Sigmoid colon (tissue), 7 donors: ENCODE results near the gene CNTD1. TPM values are rescaled to one million over a fixed set of nuclear protein-coding genes. Genes with fewer than 3 reads are reported as not detected.

Source experiments
- DNase-seq: peaks from one replicate; pipeline ENCODE4 v3.0.0-alpha.2; 2019
- H3K27ac ChIP-seq, 4 donors: fragments of 200-600 bp; sonication (generic); one replicate each; pipeline ENCODE4 v1.5.1; 2016 to 2019; ENCODE audit warnings: mild to moderate bottlenecking in 1 of 4
- H3K27me3 ChIP-seq, 3 donors: fragments of 200-600 bp; sonication (generic); one replicate each; pipeline ENCODE4 v1.5.1; 2019; ENCODE audit warnings: mild to moderate bottlenecking in 1 of 3
- H3K36me3 ChIP-seq, 4 donors: fragments of 200-600 bp; sonication (generic); one replicate each; pipeline ENCODE4 v1.5.1; 2016 to 2019
- H3K4me1 ChIP-seq, 4 donors: fragments of 200-600 bp; sonication (generic); one replicate each; pipeline ENCODE4 v1.5.1; 2017 to 2019
- H3K4me3 ChIP-seq, 4 donors: fragments of 200-600 bp; sonication (generic); one replicate each; pipeline ENCODE4 v1.5.1; 2017 to 2019; ENCODE audit warnings: mild to moderate bottlenecking in 2 of 4, moderate library complexity in 1 of 4
- H3K9me3 ChIP-seq, 4 donors: fragments of 200-600 bp in 3 of 4; sonication (generic) in 3 of 4; one replicate each; pipeline versions ENCODE4 v1.5.1 to v1.6.1; 2013 to 2019
- EP300 ChIP-seq, 4 donors: sonication (generic); formaldehyde crosslinking; IDR thresholded peaks; one replicate each; pipeline ENCODE4 v1.6.1; 2017; ENCODE audit warnings: antibody characterized with exemption in 4 of 4
- POLR2A ChIP-seq, 2 donors: fragments of 450-650 bp; IDR thresholded peaks; one replicate each; pipeline ENCODE4 v1.6.1; 2016; ENCODE audit warnings: antibody characterized with exemption in 2 of 2, mild to moderate bottlenecking in 2 of 2, moderate library complexity in 2 of 2
- POLR2AphosphoS5 ChIP-seq, 4 donors: sonication (generic); formaldehyde crosslinking; IDR thresholded peaks; one replicate each; pipeline ENCODE4 v1.6.1; 2017; ENCODE audit warnings: antibody characterized with exemption in 4 of 4
- WGBS, 2 donors: extraction: QIAGEN DNeasy Blood & Tissue Kit; methylation state at CpG; one replicate each; pipeline ENCODE4 v1.1.7; 2013; 5-methylcytosine and 5-hydroxymethylcytosine counted together
- intact Hi-C: fragments of 100-400 bp; cut with DNase I; formaldehyde crosslinking; loops from one replicate; pipeline ENCODE4 v1.15.1; 2023
- polyA plus RNA-seq, 3 donors: library from polyadenylated mRNA; stranded (reverse); fragments of 200-250 nt; gene quantifications; one replicate each; pipeline ENCODE4 v1.2.3, GENCODE V29; 2013
- total RNA-seq, 4 donors: library from RNA; depleted of rRNA; stranded (reverse); fragments of >200 nt; gene quantifications; one replicate each; pipeline ENCODE4 v1.1.0, GENCODE V29; 2016
- TF ChIP-seq, protein P1 (sequence below), 4 experiments: fragments of 450-650 bp in 3 of 4; fragments of 200-600 bp in 1 of 4; IDR thresholded peaks; one replicate each; pipeline ENCODE4 v1.5.1; 2016 to 2019; ENCODE audit warnings: antibody characterized with exemption in 4 of 4, mild to moderate bottlenecking in 3 of 4, moderate library complexity in 2 of 4
- donor health status: healthy with polysubstance abuse.
- donor health status: Bipolar disorder and iron deficiency.
- donor health status: healthy.

CNTD1 gene
- total and polyA plus RNA-seq, 7 donors: 0.33 to 7.2 (median 2.3) TPM; not detected in 3

DNA sequence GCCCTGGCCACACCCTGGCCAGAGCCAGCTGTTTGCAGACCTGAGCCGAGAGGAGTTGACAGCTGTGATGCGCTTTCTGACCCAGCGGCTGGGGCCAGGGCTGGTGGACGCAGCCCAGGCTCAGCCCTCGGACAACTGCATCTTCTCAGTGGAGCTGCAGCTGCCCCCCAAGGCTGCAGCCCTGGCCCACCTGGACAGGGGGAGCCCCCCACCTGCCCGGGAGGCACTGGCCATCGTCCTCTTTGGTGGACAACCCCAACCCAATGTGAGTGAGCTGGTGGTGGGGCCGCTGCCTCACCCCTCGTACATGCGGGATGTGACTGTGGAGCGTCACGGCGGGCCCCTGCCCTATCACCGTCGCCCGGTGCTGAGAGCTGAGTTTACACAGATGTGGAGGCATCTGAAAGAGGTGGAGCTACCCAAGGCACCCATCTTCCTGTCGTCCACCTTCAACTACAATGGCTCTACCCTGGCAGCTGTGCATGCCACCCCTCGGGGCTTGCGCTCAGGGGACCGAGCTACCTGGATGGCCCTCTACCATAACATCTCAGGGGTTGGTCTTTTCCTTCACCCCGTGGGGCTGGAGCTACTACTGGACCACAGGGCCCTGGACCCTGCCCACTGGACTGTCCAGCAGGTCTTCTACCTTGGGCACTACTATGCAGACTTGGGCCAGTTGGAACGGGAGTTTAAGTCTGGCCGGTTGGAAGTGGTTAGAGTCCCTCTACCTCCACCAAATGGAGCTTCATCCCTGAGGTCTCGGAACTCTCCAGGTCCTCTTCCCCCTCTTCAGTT lies 46.3 kb downstream of the CNTD1 start:
- intact Hi-C loops: loop anchor here (2.0 to 5.0 kb wide), 2 partner anchors 84 to 152 kb away; partner anchors contain the start of gene RPL27
- Histone ChIP-seq H3K4me1 (peaks cover 0 to 14% (median 10%) of the 10 kb centered on the region in 4 donors), H3K27me3 (no peaks in the 10 kb centered on the region), H3K36me3 (peaks cover 9 to 59% (median 32%) of the 10 kb centered on the region in 4 donors), H3K9me3 (no peaks in the 10 kb centered on the region), H3K27ac (peak overlapping the region in 1 of 4 donors; percentile 44), H3K4me3 (no peak overlapping the region)
- 93 to 94% methylated on average over 24 of the region's 24 CpGs for WGBS, 2 donors
- no peak for DNase-seq
- no peak for TF ChIP-seq POLR2AphosphoS5 (IDR thresholded peaks at IDR 0.05)
- TF ChIP-seq, protein P1, sequence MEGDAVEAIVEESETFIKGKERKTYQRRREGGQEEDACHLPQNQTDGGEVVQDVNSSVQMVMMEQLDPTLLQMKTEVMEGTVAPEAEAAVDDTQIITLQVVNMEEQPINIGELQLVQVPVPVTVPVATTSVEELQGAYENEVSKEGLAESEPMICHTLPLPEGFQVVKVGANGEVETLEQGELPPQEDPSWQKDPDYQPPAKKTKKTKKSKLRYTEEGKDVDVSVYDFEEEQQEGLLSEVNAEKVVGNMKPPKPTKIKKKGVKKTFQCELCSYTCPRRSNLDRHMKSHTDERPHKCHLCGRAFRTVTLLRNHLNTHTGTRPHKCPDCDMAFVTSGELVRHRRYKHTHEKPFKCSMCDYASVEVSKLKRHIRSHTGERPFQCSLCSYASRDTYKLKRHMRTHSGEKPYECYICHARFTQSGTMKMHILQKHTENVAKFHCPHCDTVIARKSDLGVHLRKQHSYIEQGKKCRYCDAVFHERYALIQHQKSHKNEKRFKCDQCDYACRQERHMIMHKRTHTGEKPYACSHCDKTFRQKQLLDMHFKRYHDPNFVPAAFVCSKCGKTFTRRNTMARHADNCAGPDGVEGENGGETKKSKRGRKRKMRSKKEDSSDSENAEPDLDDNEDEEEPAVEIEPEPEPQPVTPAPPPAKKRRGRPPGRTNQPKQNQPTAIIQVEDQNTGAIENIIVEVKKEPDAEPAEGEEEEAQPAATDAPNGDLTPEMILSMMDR (IDR thresholded peaks at IDR 0.05): no peak
- TF ChIP-seq POLR2A (IDR thresholded peaks at IDR 0.05): no peak
- TF ChIP-seq EP300 (IDR thresholded peaks at IDR 0.05): no peak

DNA sequence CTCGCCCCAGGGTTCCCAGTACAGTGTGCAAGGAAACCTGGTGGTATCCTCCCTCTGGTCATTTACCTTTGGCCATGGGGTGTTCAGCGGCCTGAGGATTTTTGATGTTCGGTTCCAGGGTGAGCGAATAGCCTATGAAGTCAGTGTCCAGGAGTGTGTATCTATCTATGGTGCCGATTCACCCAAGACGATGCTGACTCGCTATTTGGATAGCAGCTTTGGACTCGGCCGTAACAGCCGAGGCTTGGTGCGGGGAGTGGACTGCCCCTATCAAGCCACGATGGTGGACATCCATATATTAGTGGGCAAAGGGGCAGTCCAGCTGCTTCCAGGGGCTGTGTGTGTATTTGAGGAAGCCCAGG lies 46.9 kb downstream of the CNTD1 start:
- intact Hi-C loops: loop anchor here (2.0 kb wide), 1 partner anchor 83 kb away; no protein-coding TSS in a partner anchor
- no peak for DNase-seq
- Histone ChIP-seq H3K4me1 (peaks cover 0 to 20% (median 16%) of the 10 kb centered on the region in 4 donors), H3K36me3 (peaks cover 7 to 53% (median 29%) of the 10 kb centered on the region in 4 donors), H3K9me3 (no peaks in the 10 kb centered on the region), H3K27me3 (no peaks in the 10 kb centered on the region), H3K4me3 (no peak overlapping the region), H3K27ac (peak overlapping the region in 2 of 4 donors; percentile 45 to 63)
- no peak for TF ChIP-seq EP300 (IDR thresholded peaks at IDR 0.05)
- no peak for TF ChIP-seq POLR2AphosphoS5 (IDR thresholded peaks at IDR 0.05)
- TF ChIP-seq, protein P1 (IDR thresholded peaks at IDR 0.05): no peak
- no peak for TF ChIP-seq POLR2A (IDR thresholded peaks at IDR 0.05)
- WGBS, 2 donors: 92 to 94% methylated on average over 12 of the region's 12 CpGs

DNA sequence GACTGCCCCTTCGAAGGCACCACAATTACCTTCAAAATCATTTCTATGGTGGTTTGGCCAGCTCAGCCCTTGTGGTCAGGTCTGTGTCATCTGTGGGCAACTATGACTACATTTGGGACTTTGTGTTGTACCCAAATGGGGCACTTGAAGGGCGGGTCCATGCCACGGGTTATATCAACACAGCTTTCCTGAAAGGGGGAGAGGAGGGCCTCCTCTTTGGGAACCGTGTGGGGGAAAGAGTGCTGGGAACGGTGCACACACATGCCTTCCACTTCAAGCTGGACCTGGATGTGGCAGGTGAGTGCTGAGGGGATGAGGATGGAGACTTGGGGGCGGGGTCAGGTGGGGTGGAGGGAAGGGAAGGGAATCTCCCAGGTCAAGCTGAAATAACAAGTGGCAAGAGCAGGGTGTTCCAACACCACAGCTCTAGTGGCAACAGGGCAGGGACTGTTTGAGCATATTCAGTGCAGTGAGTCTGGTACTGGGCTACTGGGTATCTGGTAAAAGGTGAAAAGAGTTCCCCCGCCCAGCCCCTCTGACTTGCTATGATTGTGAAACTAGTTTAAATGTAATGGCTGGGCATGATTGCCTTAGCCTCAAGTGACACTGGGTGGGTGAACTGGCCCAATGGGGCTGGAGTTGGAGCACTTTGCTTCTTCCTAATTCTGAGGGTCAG lies 47.4 kb downstream of the CNTD1 start:
- intact Hi-C loops: loop anchor here (2.0 kb wide), 1 partner anchor 83 kb away; no protein-coding TSS in a partner anchor
- Histone ChIP-seq H3K4me1 (peaks cover 0 to 23% (median 18%) of the 10 kb centered on the region in 4 donors), H3K27ac (peak overlapping the region; percentile 23 to 63 (median 50)), H3K9me3 (no peaks in the 10 kb centered on the region), H3K27me3 (no peaks in the 10 kb centered on the region), H3K4me3 (no peak overlapping the region), H3K36me3 (peaks cover 6 to 48% (median 27%) of the 10 kb centered on the region in 4 donors)
- 68 to 79% methylated on average over 7 of the region's 7 CpGs for WGBS, 2 donors
- TF ChIP-seq EP300 (IDR thresholded peaks at IDR 0.05): no peak
- TF ChIP-seq POLR2A (IDR thresholded peaks at IDR 0.05): no peak
- no peak for DNase-seq

DNA sequence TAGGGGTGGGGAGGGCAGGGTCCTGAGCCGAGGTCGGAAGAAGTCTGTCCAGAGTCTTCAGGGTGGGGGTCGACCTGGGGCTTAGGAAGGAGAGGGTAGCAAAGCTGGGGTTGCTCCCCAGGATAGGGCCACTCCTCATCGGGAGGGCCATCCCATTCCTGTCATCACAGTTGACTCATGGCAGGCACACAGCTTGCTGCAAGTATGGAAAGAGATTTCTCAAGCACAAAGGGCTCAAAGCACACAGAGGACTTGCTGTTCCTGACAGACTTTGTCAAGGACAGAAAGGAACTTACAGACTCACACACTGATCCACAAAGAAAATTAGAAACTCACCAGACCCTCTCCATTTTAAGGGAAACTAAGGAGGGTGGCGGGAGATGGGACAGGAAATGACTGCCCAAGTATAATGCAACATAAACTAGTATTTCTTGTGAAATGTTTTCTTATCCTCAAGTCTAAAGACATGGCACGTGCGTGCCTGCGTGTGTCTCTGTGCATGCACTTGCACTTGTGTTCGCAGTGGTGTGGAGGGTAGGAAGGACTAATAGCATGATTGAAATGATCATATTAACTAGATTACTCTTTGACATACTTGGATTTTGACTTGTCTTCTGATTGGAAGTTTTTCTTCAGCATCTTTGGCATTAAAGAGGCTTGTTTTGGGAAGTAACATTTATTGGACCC lies 48.1 kb downstream of the CNTD1 start:
- peak overlapping the region; percentile 23 to 63 (median 50) for H3K27ac ChIP-seq

More for the DNA sequence above, 48.1 kb downstream of the CNTD1 start:
- no peaks in the 10 kb centered on the region for H3K9me3 ChIP-seq
- TF ChIP-seq, protein P1 (IDR thresholded peaks at IDR 0.05): no peak
- TF ChIP-seq POLR2AphosphoS5 (IDR thresholded peaks at IDR 0.05): peak in 3 of 4 donors; percentile 18 to 49 (median 26)
- DNase-seq: no peak
- peaks cover 0 to 23% (median 18%) of the 10 kb centered on the region in 4 donors for H3K4me1 ChIP-seq
- H3K4me3 ChIP-seq: no peak overlapping the region
- peaks cover 6 to 41% (median 24%) of the 10 kb centered on the region in 4 donors for H3K36me3 ChIP-seq
- 61 to 80% methylated on average over 9 of the region's 9 CpGs for WGBS, 2 donors
- H3K27me3 ChIP-seq: no peaks in the 10 kb centered on the region
- intact Hi-C loops: no loop called here
